Measurements from ENCODE around the gene TLL1.

Gene TLL1

DNA sequence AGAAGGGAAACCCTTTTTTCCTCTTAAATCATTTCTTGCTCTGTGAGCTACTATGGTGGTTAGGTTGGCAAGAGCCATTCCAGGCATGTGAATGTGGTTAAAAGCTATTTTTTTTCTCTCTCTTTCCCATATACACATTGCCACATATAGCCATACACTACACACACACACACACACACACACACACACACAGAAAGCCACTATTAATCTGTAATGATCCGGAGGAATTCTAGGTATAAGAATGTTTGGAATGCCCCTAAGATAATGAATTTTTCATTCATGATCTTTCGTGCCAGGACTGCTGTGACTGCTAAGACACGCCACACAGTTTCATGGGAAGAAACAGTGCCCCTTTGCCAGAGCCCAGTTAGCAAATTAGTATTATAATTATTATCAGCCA, 21.8 kb upstream of the TLL1 start:
- H3K36me3 ChIP-seq (ENCODE audit: control insufficient read depth, low read length), result no peaks in the 10 kb centered on the region
- TF ChIP-seq, protein P1, sequence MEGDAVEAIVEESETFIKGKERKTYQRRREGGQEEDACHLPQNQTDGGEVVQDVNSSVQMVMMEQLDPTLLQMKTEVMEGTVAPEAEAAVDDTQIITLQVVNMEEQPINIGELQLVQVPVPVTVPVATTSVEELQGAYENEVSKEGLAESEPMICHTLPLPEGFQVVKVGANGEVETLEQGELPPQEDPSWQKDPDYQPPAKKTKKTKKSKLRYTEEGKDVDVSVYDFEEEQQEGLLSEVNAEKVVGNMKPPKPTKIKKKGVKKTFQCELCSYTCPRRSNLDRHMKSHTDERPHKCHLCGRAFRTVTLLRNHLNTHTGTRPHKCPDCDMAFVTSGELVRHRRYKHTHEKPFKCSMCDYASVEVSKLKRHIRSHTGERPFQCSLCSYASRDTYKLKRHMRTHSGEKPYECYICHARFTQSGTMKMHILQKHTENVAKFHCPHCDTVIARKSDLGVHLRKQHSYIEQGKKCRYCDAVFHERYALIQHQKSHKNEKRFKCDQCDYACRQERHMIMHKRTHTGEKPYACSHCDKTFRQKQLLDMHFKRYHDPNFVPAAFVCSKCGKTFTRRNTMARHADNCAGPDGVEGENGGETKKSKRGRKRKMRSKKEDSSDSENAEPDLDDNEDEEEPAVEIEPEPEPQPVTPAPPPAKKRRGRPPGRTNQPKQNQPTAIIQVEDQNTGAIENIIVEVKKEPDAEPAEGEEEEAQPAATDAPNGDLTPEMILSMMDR (IDR thresholded peaks at IDR 0.05; ENCODE audit: low read depth, low read length, poor library complexity, severe bottlenecking), result no peak
- TF ChIP-seq EZH2phosphoT487 (IDR thresholded peaks at IDR 0.05; ENCODE audit: borderline replicate concordance, low read length), result no peak
- no peaks in the 10 kb centered on the region for H3K9me2 ChIP-seq (replicated peaks; ENCODE audit: control insufficient read depth, low read length)
- H3K4me1 ChIP-seq (ENCODE audit: control insufficient read depth, low read length), result no peaks in the 10 kb centered on the region
- H3K9me3 ChIP-seq (ENCODE audit: control insufficient read depth, insufficient read depth, low read length), result no peaks in the 10 kb centered on the region
- no peaks in the 10 kb centered on the region for H4K20me1 ChIP-seq (ENCODE audit: control insufficient read depth, insufficient read depth, low read depth, low read length)
- no peak overlapping the region for H3K27ac ChIP-seq (ENCODE audit: low read depth, low read length)
- H3K79me2 ChIP-seq (ENCODE audit: control insufficient read depth, low read length), result no peaks in the 10 kb centered on the region
- H3K4me3 ChIP-seq (ENCODE audit: low read length), result no peak overlapping the region
- no peak overlapping the region for H3K4me2 ChIP-seq (ENCODE audit: low read length)
- no peaks in the 10 kb centered on the region for H3F3A ChIP-seq (ENCODE audit: control insufficient read depth, insufficient read depth)
- no peaks in the 10 kb centered on the region for H3K27me3 ChIP-seq (ENCODE audit: control insufficient read depth, low read length)

- no peaks in the 10 kb centered on the region for H3K27me3 ChIP-seq (ENCODE audit: control insufficient read depth, low read length)
- no peak for TF ChIP-seq EZH2phosphoT487 (IDR thresholded peaks at IDR 0.05; ENCODE audit: borderline replicate concordance, low read length)
- TF ChIP-seq, protein P1 (IDR thresholded peaks at IDR 0.05; ENCODE audit: low read depth, low read length, poor library complexity, severe bottlenecking), result no peak
- H3K9me3 ChIP-seq (ENCODE audit: control insufficient read depth, insufficient read depth, low read length), result no peaks in the 10 kb centered on the region
- no peaks in the 10 kb centered on the region for H3K4me1 ChIP-seq (ENCODE audit: control insufficient read depth, low read length)
- H3K4me2 ChIP-seq (ENCODE audit: low read length), result no peak overlapping the region
- no peaks in the 10 kb centered on the region for H3K9me2 ChIP-seq (replicated peaks; ENCODE audit: control insufficient read depth, low read length)
- no peaks in the 10 kb centered on the region for H3K36me3 ChIP-seq (ENCODE audit: control insufficient read depth, low read length)
- H3F3A ChIP-seq (ENCODE audit: control insufficient read depth, insufficient read depth), result no peaks in the 10 kb centered on the region
- no peaks in the 10 kb centered on the region for H4K20me1 ChIP-seq (ENCODE audit: control insufficient read depth, insufficient read depth, low read depth, low read length)
- H3K4me3 ChIP-seq (ENCODE audit: low read length), result no peak overlapping the region
- H3K27ac ChIP-seq (ENCODE audit: low read depth, low read length), result no peak overlapping the region
- H3K79me2 ChIP-seq (ENCODE audit: control insufficient read depth, low read length), result no peaks in the 10 kb centered on the region
Measured at GRCh38 chr4:165855191-165855590, 17.8 kb upstream of the TLL1 start.

GRCh38 chr4:165861363-165861762, 11.7 kb upstream of the TLL1 start:
- Histone ChIP-seq H3K4me1 (ENCODE audit: control insufficient read depth, low read length) (no peaks in the 10 kb centered on the region), H3F3A (ENCODE audit: control insufficient read depth, insufficient read depth) (no peaks in the 10 kb centered on the region), H3K9me2 (replicated peaks; ENCODE audit: control insufficient read depth, low read length) (no peaks in the 10 kb centered on the region), H3K9me3 (ENCODE audit: control insufficient read depth, insufficient read depth, low read length) (no peaks in the 10 kb centered on the region), H3K4me2 (ENCODE audit: low read length) (no peak overlapping the region), H3K27ac (ENCODE audit: low read depth, low read length) (no peak overlapping the region), H3K4me3 (ENCODE audit: low read length) (no peak overlapping the region), H4K20me1 (ENCODE audit: control insufficient read depth, insufficient read depth, low read depth, low read length) (no peaks in the 10 kb centered on the region), H3K79me2 (ENCODE audit: control insufficient read depth, low read length) (no peaks in the 10 kb centered on the region), H3K27me3 (ENCODE audit: control insufficient read depth, low read length) (no peaks in the 10 kb centered on the region), H3K36me3 (ENCODE audit: control insufficient read depth, low read length) (no peaks in the 10 kb centered on the region)
- TF ChIP-seq, protein P1 (IDR thresholded peaks at IDR 0.05; ENCODE audit: low read depth, low read length, poor library complexity, severe bottlenecking), result no peak
- TF ChIP-seq EZH2phosphoT487 (IDR thresholded peaks at IDR 0.05; ENCODE audit: borderline replicate concordance, low read length), result no peak

- no peaks in the 10 kb centered on the region for H4K20me1 ChIP-seq (ENCODE audit: control insufficient read depth, insufficient read depth, low read depth, low read length)
- no peaks in the 10 kb centered on the region for H3K9me2 ChIP-seq (replicated peaks; ENCODE audit: control insufficient read depth, low read length)
- no peaks in the 10 kb centered on the region for H3F3A ChIP-seq (ENCODE audit: control insufficient read depth, insufficient read depth)
- no peak overlapping the region for H3K4me2 ChIP-seq (ENCODE audit: low read length)
- H3K4me1 ChIP-seq (ENCODE audit: control insufficient read depth, low read length), result no peaks in the 10 kb centered on the region
- no peaks in the 10 kb centered on the region for H3K79me2 ChIP-seq (ENCODE audit: control insufficient read depth, low read length)
- H3K27ac ChIP-seq (ENCODE audit: low read depth, low read length), result no peak overlapping the region
- TF ChIP-seq, protein P1 (IDR thresholded peaks at IDR 0.05; ENCODE audit: low read depth, low read length, poor library complexity, severe bottlenecking), result no peak
- TF ChIP-seq EZH2phosphoT487 (IDR thresholded peaks at IDR 0.05; ENCODE audit: borderline replicate concordance, low read length), result no peak
- no peaks in the 10 kb centered on the region for H3K9me3 ChIP-seq (ENCODE audit: control insufficient read depth, insufficient read depth, low read length)
- no peak overlapping the region for H3K4me3 ChIP-seq (ENCODE audit: low read length)
- H3K36me3 ChIP-seq (ENCODE audit: control insufficient read depth, low read length), result no peaks in the 10 kb centered on the region
- H3K27me3 ChIP-seq (ENCODE audit: control insufficient read depth, low read length), result no peaks in the 10 kb centered on the region
Measured at GRCh38 chr4:165864271-165864670, 8.8 kb upstream of the TLL1 start.
